Measurements from ENCODE around the gene KDM7A. TPM values are rescaled to one million over a fixed set of nuclear protein-coding genes. Genes with fewer than 3 reads are reported as not detected.

KDM7A gene
- total RNA-seq, 4 donors from 2014 or later: 38.0 to 59.3 (median 38.8) TPM

- H3K4me3 ChIP-seq: no peak overlapping the region
- H3K9me3 ChIP-seq: no peaks in the 10 kb centered on the region
- no peaks in the 10 kb centered on the region for H3K27me3 ChIP-seq
- peaks cover 0 to 31% (median 0%) of the 10 kb centered on the region in 4 donors for H3K4me1 ChIP-seq
- no peak for DNase-seq
- TF ChIP-seq CTCF (IDR thresholded peaks at IDR 0.05) (no peak), POLR2A (IDR thresholded peaks at IDR 0.05) (no peak)
- H3K27ac ChIP-seq: no peak overlapping the region
- H3K36me3 ChIP-seq: no peaks in the 10 kb centered on the region
Observed at GRCh38 chr7:140161047-140161446, 15.7 kb downstream of the KDM7A start.

GRCh38 chr7:140160308-140160707 is 16.5 kb downstream of the KDM7A start:
- H3K36me3 ChIP-seq: no peaks in the 10 kb centered on the region
- no peak overlapping the region for H3K4me3 ChIP-seq
- H3K27ac ChIP-seq: no peak overlapping the region
- no peak for TF ChIP-seq POLR2A (IDR thresholded peaks at IDR 0.05)
- TF ChIP-seq CTCF (IDR thresholded peaks at IDR 0.05): no peak
- H3K27me3 ChIP-seq: no peaks in the 10 kb centered on the region
- H3K4me1 ChIP-seq: peaks cover 0 to 33% (median under 1%) of the 10 kb centered on the region in 4 donors
- no peak for DNase-seq
- no peaks in the 10 kb centered on the region for H3K9me3 ChIP-seq

DNA sequence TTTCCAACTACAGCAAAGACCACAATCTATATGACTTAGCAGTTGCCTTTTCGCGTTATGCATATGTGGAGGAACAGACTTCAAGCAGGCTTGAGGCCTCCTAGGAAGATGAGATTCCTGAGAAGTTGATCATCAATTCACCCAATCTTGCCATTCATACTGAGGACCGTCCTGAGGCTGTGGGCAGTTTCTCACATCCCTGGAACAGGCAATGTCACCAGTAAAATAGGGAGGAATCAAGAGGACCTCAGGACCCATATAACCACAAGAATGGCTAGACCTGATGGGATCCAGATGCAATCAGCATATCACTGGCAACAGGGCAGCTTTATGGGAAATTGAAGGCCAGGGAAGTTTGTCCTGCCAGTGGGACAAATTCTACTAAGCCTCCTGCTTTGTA is 17.3 kb downstream of the KDM7A start:
- no peaks in the 10 kb centered on the region for H3K27me3 ChIP-seq
- DNase-seq: no peak
- no peak overlapping the region for H3K27ac ChIP-seq
- no peaks in the 10 kb centered on the region for H3K36me3 ChIP-seq
- no peaks in the 10 kb centered on the region for H3K9me3 ChIP-seq
- no peak for TF ChIP-seq CTCF (IDR thresholded peaks at IDR 0.05)
- H3K4me1 ChIP-seq: peaks cover 0 to 30% (median 2%) of the 10 kb centered on the region in 4 donors
- H3K4me3 ChIP-seq: no peak overlapping the region

- no peak overlapping the region for H3K27ac ChIP-seq
Observed at GRCh38 chr7:140156460-140157080, 20.2 kb downstream of the KDM7A start.

DNA sequence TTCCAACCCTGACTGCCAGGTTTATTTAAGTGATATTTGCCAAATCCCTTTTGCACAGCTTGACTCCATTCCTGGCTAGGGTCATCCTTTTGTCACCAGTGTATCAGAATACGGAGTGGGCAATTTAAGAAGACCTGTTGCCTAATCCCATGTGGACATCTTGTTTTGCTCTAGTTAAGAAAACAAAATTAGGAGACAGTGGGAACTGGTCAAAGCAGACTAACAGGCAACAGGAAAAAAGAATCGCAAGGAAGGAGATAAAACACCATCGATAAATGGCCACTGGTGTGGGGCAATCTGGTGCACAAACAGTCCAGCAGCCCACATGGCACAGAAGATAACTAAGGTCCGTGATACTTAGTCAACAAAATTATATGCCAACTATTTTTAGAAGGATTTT is 21.4 kb downstream of the KDM7A start:
- Histone ChIP-seq H3K27me3 (no peaks in the 10 kb centered on the region), H3K4me1 (peaks cover 0 to 15% (median 4%) of the 10 kb centered on the region in 4 donors), H3K27ac (no peak overlapping the region), H3K9me3 (no peaks in the 10 kb centered on the region), H3K4me3 (no peak overlapping the region), H3K36me3 (no peaks in the 10 kb centered on the region)
- no peak for DNase-seq
- TF ChIP-seq CTCF (IDR thresholded peaks at IDR 0.05): no peak
- TF ChIP-seq POLR2A (IDR thresholded peaks at IDR 0.05): no peak

More at GRCh38 chr7:140156460-140157080, 20.2 kb downstream of the KDM7A start:
- no peak for TF ChIP-seq POLR2A (IDR thresholded peaks at IDR 0.05)
- no peak for TF ChIP-seq CTCF (IDR thresholded peaks at IDR 0.05)
- Histone ChIP-seq H3K4me1 (peaks cover 0 to 25% (median 4%) of the 10 kb centered on the region in 4 donors), H3K27me3 (no peaks in the 10 kb centered on the region), H3K9me3 (no peaks in the 10 kb centered on the region), H3K36me3 (no peaks in the 10 kb centered on the region), H3K4me3 (no peak overlapping the region)
- DNase-seq: no peak

Data from Peyer's patch (tissue), 4 donors.